AG04450 (cell line): ENCODE measurements around the gene KIAA1671. TPM values are rescaled to one million over a fixed set of nuclear protein-coding genes. Genes with fewer than 3 reads are reported as not detected.

Experiments
- CTCF ChIA-PET: fragments of 300-600, 350-600 bp; formaldehyde crosslinking; extraction: SDS; loops from one replicate; lab custom pipeline; 2022; ENCODE audit warnings: antibody characterized with exemption, inconsistent platforms; lab: Charles Lee
- POLR2A ChIA-PET: fragments of 350-600 bp; formaldehyde crosslinking; extraction: SDS; loops from one replicate; lab custom pipeline; 2021; ENCODE audit warnings: antibody characterized with exemption, inconsistent platforms; lab: Yijun Ruan, JAX
- DNase-seq: peaks from one replicate; pipeline ENCODE4 v3.0.0-alpha.2; 2011; ENCODE audit warnings: low read depth, low spot score
- H3K27ac ChIP-seq: one replicate; pipeline ENCODE4 v1.5.1; 2012; ENCODE audit warnings: low read depth, low read length, control low read depth
- H3K27me3 ChIP-seq: one replicate; pipeline ENCODE4 v1.6.0; 2012; ENCODE audit warnings: low read length; ENCODE audit not compliant: control insufficient read depth, insufficient read depth
- H3K4me3 ChIP-seq: 2 replicates; pipeline ENCODE4 v1.5.1; 2011; ENCODE audit warnings: mild to moderate bottlenecking, low read depth, low read length, control low read depth
- H3K9me3 ChIP-seq: 2 replicates; pipeline ENCODE4 v1.5.1; 2012; ENCODE audit warnings: low read length; ENCODE audit not compliant: control insufficient read depth, insufficient read depth
- polyA plus RNA-seq: library from polyadenylated mRNA; depleted of rRNA; stranded (reverse); fragments of >200 nt; gene quantifications from 2 replicates; pipeline ENCODE4 v1.2.3, GENCODE V29; 2011
- TF ChIP-seq, protein P1 (sequence below): IDR thresholded peaks from 2 replicates; pipeline ENCODE4 v1.5.1; 2011; ENCODE audit warnings: low read depth, low read length, control low read depth, inconsistent platforms

The KIAA1671 gene
- polyA plus RNA-seq, 1 experiment: 0.02 TPM

DNA sequence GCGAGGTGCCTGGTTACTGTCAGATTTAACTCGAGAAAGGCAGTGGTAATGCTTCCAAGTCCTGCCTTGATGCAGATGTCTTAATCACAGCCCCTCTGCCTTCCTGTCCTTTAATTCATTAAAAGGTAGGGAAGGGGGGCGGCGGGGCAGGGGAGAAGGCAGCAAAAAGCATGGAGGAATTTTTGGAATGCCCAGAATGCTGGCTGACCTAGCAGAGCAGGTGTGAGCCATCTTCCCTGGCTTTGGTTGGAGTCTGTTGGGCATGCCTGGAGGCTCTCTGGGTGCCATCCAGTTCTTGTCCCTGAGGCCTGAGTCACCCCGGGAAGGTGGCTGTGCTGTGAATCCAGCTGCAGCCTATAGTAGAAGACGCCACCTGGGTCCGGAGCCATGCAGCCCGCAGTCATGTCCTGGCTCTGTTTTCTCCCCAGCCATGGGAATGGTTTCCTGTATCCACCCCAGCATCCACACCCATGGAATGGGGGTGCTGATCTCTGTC lies 15.6 kb downstream of the KIAA1671 start:
- POLR2A ChIA-PET: interaction anchor here (0.6 kb wide), 1 partner anchor 104 kb away, joined by 8 read pairs; no protein-coding TSS in a partner anchor
- no peaks in the 10 kb centered on the region for H3K27me3 ChIP-seq
- TF ChIP-seq, protein P1, sequence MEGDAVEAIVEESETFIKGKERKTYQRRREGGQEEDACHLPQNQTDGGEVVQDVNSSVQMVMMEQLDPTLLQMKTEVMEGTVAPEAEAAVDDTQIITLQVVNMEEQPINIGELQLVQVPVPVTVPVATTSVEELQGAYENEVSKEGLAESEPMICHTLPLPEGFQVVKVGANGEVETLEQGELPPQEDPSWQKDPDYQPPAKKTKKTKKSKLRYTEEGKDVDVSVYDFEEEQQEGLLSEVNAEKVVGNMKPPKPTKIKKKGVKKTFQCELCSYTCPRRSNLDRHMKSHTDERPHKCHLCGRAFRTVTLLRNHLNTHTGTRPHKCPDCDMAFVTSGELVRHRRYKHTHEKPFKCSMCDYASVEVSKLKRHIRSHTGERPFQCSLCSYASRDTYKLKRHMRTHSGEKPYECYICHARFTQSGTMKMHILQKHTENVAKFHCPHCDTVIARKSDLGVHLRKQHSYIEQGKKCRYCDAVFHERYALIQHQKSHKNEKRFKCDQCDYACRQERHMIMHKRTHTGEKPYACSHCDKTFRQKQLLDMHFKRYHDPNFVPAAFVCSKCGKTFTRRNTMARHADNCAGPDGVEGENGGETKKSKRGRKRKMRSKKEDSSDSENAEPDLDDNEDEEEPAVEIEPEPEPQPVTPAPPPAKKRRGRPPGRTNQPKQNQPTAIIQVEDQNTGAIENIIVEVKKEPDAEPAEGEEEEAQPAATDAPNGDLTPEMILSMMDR: no peak
- no peak overlapping the region for H3K27ac ChIP-seq
- DNase-seq: no peak
- H3K4me3 ChIP-seq: no peak overlapping the region
- CTCF ChIA-PET: no interaction called here
- H3K9me3 ChIP-seq: no peaks in the 10 kb centered on the region

DNA sequence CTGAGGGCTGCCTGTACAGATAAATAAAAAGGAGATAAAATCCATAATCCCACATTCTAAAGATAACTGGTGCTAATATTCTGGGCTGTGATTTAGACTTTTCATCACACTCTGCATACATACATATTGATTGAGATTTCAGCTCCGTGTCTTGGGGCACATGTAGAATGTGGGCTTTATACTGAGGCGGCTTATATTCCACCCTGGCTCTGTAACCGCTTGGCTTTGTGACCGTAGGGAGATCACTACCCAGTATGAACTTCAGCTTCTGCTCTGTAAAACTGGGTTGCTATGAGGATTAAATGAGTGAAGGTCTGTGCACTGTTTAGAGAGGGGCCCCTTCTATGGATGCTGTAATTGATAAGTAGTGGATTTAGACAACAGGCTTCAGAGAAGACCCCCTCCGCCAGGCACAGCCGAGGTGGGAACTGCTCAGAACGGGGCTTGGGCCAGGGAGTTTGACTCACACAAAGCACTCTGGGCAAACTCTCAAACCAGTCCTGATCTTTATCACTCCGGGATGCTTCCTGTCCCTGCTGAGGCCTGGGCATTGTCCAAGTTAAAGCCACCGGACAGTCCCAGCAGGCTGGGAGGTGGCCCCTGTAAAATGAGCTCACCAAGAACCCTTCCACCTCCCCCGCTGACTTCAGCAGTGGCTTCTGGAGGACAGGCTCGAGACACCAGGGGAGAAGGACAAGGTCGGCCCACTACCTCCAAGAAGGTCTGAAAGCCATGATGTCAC lies 17.2 kb downstream of the KIAA1671 start:
- H3K27ac ChIP-seq: no peak overlapping the region
- no peak overlapping the region for H3K4me3 ChIP-seq
- H3K9me3 ChIP-seq: no peaks in the 10 kb centered on the region
- DNase-seq: no peak
- ChIA-PET CTCF (no interaction called here), POLR2A (no interaction called here)
- TF ChIP-seq, protein P1: no peak
- no peaks in the 10 kb centered on the region for H3K27me3 ChIP-seq

DNA sequence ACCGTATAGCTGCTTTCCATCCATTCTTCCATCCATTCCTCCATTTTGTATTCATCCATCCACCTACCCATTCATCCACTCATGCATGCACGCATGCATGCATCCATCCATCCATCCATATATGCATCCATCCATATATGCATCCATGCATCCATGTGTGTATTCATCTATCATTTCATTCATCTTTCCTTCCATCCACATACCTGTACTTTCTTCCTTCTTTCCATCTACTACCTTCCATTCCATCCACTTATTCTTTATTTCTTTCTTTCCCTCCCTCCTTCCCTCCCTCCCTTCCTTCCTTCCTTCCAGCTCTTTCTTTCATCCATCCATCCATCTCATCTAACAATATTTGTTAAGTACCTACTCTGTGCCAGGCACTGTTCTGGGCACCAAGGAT lies 19.9 kb downstream of the KIAA1671 start:
- ChIA-PET CTCF (no interaction called here), POLR2A (no interaction called here)
- H3K27ac ChIP-seq: no peak overlapping the region

DNA sequence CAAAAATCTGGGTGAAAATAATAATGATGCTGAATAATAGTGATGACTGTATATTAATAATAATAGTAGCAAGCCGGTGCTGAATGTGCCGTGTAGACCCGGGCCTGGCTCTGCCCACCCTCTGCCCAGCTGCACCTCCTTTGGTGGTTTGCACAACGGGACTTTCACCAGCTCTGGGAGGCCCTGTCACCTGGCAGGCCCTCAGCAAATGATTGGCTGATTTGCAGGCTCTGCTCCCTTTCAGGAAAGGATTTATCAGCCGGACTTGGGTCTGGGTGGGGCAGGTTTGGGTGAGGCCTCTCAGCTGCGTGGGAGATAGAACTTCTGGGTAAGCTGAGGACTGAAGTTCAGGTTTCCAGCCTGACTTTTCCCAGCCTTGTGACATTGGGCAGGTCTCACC lies 21.4 kb downstream of the KIAA1671 start:
- no peaks in the 10 kb centered on the region for H3K9me3 ChIP-seq
- H3K27ac ChIP-seq: no peak overlapping the region
- no peak for DNase-seq
- ChIA-PET CTCF (no interaction called here), POLR2A (interaction anchor here (1.0 kb wide), 1 partner anchor 21 kb away, joined by 3 read pairs; no protein-coding TSS in a partner anchor)
- TF ChIP-seq, protein P1: no peak
- no peaks in the 10 kb centered on the region for H3K27me3 ChIP-seq
- H3K4me3 ChIP-seq: no peak overlapping the region

More for the DNA sequence above, 19.9 kb downstream of the KIAA1671 start:
- Histone ChIP-seq H3K27me3 (no peaks in the 10 kb centered on the region), H3K4me3 (no peak overlapping the region), H3K9me3 (no peaks in the 10 kb centered on the region)
- DNase-seq: no peak
- TF ChIP-seq, protein P1: no peak

DNA sequence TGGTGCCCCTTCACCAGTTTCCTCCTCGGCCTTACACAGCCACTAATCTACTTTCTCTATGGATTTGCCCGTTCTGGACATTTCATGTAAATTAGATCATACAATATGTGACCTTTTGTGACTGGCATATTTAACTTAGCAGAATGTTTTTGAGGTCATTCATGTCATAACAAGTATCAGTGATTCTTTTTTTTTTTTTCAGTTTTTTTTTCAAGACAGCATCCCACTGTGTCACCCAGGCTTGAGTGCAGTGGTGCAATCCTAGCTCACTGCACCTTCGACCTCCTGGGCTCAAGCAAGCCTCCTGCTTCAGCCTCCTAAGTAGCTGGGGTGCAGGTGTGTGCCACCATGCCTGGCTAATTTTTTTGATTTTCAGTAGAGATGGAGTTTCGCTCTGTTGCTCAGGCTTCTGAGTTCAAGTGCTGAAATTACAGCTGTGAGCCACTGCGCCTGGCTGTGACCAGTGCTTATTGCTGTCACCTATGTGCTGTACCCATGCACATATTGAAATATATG lies 22.7 kb downstream of the KIAA1671 start:
- TF ChIP-seq, protein P1: no peak
- no peak for DNase-seq
- H3K27me3 ChIP-seq: no peaks in the 10 kb centered on the region
- ChIA-PET CTCF (no interaction called here), POLR2A (interaction anchor here (0.7 kb wide), 1 partner anchor 18 kb away, joined by 4 read pairs; no protein-coding TSS in a partner anchor)
- no peak overlapping the region for H3K4me3 ChIP-seq
- H3K9me3 ChIP-seq: no peaks in the 10 kb centered on the region
- no peak overlapping the region for H3K27ac ChIP-seq
